HG02763 (cell line): Measurements from ENCODE around the gene ITGA2.

Experiments
- ATAC-seq: cut with Tn5 transposase; IDR thresholded peaks from one replicate; pipeline ENCODE4 v1.9.1; 2021; ENCODE audit warnings: mild to moderate bottlenecking, moderate library complexity; ENCODE audit not compliant: unreplicated experiment

The ITGA2 gene

DNA sequence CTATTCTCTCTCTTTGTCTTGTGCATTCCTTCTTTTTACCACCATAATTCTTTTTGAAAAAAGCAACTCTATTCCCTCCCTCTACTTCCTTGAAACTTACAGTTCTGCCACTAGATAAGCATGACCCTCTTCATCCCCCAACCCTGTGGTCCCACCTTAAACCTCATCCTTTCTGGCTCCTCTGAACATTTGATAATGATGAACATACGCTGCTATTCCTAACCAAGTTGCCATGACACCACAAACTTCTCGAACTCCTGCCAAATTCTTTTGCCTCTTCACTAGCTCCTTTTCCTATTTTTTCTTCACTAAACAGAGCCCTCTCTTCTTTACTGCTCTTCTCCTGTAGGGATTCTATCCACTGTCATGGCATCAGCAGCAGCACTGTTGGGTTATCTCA, 63.3 kb downstream of the ITGA2 start:
- ATAC-seq = no peak

DNA sequence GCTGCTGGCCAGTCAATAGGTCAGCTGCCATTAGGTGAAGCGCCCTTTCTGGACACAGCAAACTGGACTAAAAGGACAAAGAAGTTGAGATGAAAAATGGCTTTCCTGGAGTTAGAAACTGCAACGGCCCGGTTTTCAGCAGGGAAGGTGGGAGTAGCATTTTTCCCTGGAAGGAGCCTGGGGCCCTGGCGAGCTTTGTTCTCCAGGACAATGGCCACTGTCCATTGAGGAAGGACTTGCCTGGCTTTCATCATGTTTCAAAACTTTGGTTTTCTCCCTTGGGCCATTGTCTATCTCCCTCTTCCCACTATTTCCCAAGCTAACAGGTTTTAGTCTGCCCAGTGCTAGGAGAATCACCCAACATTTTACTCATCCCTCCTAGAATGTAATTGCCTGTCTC, 64.2 kb downstream of the ITGA2 start:
- no peak for ATAC-seq

DNA sequence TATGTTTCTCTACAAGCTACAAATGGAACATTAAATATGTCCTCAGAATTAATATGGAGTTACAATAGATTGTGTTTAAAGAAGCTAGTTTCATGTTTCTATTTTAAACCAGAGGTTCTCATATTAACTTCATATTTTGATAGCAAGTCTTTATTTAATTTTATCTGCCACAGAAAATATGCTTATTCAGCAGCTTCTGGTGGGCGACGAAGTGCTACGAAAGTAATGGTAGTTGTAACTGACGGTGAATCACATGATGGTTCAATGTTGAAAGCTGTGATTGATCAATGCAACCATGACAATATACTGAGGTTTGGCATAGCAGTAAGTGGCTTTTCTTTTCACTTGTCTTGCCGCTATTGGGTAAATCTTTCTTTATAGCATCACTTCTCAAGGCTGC, 66.2 kb downstream of the ITGA2 start:
- no peak for ATAC-seq

DNA sequence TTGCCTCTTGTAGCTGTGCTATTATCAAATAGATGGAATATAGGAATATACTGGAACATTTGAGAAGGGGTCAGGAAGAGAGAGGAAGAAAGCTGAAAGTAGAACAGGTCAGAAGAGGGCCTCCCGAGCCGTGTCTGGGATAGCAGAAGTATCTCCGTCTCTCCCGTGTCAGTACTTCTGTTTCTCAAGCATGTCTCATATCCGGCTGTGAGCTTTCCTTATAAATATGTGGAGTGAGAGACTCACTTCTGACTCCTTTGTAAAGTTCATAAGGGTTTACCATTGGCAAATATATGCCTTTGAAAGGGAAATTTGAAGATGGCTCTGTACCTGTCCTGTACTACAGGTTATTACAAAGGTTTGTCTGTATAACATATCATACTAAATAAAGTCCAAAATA, 70.1 kb downstream of the ITGA2 start:
- no peak for ATAC-seq

DNA sequence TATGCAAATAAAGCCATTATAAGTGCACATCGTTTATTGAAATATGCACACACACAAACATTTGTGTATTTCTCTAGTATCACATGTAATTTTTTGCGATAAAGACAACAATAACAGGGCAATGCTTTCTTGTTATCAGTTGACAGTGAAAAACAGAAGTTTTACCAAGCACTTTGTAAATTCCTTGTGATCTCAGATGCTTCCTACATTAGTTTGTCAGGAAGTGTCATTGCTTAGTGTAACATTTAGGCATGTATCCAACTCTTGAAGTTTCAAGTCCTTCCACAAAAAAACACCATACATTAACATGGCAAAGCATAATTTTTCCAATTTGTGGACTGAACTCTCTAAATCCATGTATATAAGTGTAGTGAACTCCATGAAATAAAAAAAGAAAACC, 74.0 kb downstream of the ITGA2 start:
- no peak for ATAC-seq

DNA sequence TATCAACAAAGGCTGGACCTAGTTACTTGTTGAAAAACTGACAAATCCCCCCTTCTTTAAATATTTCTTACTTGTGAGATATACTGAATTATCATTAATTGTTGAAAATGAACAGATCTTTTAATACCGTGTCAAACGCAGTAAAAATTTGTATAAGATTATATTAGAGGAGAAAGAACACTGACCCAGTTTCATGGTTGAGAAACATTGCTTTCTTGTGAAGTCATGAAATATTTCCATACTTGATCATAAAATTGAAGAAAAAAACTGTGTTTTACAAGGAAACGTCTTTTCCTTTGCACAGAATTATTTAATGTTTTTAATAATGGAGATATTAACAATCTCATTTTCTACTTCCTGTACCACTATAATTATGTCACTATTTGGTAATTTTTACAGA, 74.6 kb downstream of the ITGA2 start:
- no peak for ATAC-seq

DNA sequence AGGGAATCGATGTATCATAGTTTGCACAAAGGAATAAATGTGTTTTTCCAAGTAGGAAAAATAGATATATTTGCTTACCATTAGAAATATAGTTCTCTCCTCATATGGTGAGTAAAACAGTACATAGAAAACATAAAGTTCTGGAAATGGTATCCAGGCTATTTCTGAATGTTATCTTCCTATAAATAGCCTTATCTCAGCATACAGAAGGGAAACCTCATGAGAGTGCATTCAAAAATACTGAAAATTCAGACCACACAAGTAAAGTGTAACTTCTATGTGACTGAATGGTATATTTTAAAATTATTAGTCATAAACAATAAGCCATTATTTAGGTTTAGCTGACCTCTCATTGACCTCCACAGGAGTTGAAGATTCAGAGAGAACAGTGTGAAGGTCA, 76.9 kb downstream of the ITGA2 start:
- ATAC-seq = no peak

DNA sequence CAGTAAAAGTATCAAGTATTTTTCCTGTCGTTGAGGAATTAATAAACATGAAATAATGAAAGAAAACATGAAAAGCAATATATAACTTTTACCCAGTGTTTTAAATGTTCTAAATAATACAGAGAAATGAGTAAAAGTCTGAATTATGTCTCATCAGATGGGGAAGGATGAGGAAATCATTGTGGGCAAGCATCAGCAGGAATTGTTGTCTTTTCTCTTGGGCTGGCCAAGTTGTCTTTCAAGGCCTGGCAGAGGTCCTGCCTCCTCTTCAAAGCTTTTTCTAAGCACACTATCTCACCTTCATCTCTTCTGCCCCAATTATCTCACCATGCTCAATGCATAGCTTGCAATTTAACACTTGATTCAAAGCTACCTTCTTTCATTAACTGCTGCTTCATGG, 78.5 kb downstream of the ITGA2 start:
- no peak for ATAC-seq

- ATAC-seq = no peak
Measured at GRCh38 chr5:53068291-53068836, 79.2 kb downstream of the ITGA2 start.

- no peak for ATAC-seq
Measured at GRCh38 chr5:53069626-53070025, 80.5 kb downstream of the ITGA2 start.

GRCh38 chr5:53071298-53071697, 82.1 kb downstream of the ITGA2 start:
- ATAC-seq = no peak

DNA sequence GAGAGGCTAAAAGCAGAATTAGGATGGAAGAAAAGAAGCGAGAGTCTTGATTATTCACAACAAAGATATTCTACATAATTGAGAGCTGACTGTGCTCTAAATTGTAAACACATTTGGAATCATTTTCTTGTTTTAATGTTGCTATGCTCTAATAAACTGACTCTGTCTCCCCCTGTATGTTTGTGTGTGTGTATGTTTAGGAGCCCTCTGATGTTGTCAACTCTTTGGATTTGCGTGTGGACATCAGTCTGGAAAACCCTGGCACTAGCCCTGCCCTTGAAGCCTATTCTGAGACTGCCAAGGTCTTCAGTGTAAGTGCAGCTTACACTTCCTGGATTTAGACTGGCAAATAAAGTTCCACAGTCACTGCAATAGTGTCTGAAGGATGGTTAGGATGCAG, 82.6 kb downstream of the ITGA2 start:
- ATAC-seq = no peak

DNA sequence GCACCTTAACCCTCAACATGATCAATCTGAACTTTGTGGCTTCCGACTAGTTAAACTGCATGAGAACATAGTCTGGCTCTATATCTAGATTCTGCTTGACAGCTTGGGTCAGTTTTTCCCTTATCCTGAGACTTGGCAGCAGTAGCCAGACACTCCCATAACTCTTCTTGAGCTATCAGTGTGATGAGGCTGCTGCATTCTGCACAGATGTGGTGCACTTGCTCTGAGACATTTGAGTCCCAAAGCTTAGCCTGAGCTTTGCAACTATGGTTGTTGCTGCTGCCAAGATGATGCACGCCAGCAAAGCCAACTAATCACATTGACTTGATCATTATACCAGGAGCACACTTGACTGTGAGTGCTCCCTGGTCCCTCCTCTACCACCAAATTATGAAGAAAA, 84.2 kb downstream of the ITGA2 start:
- no peak for ATAC-seq

GRCh38 chr5:53076014-53076583, 86.9 kb downstream of the ITGA2 start:
- no peak for ATAC-seq

GRCh38 chr5:53080271-53080670, 91.1 kb downstream of the ITGA2 start:
- ATAC-seq = no peak

- ATAC-seq = no peak
Measured at GRCh38 chr5:53083927-53084326, 94.8 kb downstream of the ITGA2 start.

GRCh38 chr5:53084546-53085255, 95.5 kb downstream of the ITGA2 start:
- no peak for ATAC-seq

DNA sequence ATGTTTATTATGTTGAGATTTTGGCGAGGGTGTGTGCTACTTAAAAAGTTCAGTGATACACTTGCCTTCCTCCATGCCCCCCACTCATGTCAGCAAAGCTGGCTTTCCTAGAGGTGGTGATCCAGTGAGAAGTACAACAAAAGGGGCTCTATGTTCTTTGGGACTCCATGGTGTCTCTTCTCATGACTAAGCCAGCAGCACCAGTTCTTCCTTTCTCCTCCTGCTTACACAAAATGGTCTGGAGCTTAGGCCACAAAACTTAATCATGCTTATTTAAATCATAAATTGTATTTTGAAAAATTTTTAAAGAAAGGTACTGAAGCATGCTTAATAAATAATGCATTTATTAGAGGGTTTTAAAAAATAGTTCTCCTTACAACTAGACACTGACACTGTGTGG, 98.0 kb downstream of the ITGA2 start:
- no peak for ATAC-seq

GRCh38 chr5:53087621-53088121, 98.5 kb downstream of the ITGA2 start:
- no peak for ATAC-seq

DNA sequence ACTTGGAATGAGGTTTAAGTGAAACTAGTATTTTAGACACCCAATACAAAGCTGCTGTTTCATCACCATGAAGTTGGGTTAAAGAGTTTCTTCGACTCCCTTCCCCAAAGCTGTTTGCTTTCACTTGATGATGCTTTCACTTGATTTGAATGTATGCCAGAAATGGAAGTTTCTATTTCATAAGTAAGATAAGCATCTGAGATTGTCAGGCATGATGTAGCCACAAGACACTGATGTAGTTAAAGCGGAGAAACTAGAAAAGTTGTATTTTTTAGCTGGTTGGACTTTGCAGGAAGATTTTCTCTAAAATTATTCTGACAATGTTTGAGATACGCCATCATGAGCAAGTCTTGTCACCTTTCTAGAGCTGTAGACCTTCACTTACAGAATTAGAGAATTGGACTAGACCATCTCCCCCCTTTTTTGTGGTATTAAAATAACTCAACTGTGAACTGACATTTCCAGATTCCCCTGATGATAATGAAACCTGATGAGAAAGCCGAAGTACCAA, 100.4 kb downstream of the ITGA2 start:
- ATAC-seq = peak; percentile 74

- ATAC-seq = no peak
Measured at GRCh38 chr5:53090229-53090628, 101.1 kb downstream of the ITGA2 start.

GRCh38 chr5:53091289-53091688, 102.1 kb downstream of the ITGA2 start:
- no peak for ATAC-seq
